Thoracic aorta (tissue), 2 donors: ENCODE data around the gene DLX3. TPM values are rescaled to one million over a fixed set of nuclear protein-coding genes. Genes with fewer than 3 reads are reported as not detected.

Experiments
- ATAC-seq: fragments of 150-250 bp; one replicate; pipeline ENCODE4 v1.8.0; 2017; ENCODE audit warnings: low read depth; ENCODE audit not compliant: insufficient number of reproducible peaks, low FRiP score
- DNase-seq: peaks from one replicate; pipeline ENCODE4 v3.0.0-alpha.2; 2020; ENCODE audit warnings: low spot score
- H3K27ac ChIP-seq, 2 donors: fragments of 200-600 bp; sonication (generic); 1 replicate in 1 of 2; 2 replicates in 1 of 2; pipeline ENCODE4 v1.5.1; 2016; ENCODE audit warnings: mild to moderate bottlenecking in 2 of 2, moderate library complexity in 2 of 2
- H3K27me3 ChIP-seq: fragments of 200-600 bp; sonication (generic); replicated peaks from 2 replicates; pipeline ENCODE4 v1.6.0; 2016; ENCODE audit warnings: mild to moderate bottlenecking; ENCODE audit not compliant: insufficient read depth
- H3K36me3 ChIP-seq: fragments of 200-600 bp; sonication (generic); one replicate; pipeline ENCODE4 v1.5.1; 2016
- H3K4me1 ChIP-seq, 2 donors: fragments of 200-600 bp; sonication (generic); 1 replicate in 1 of 2; 2 replicates in 1 of 2; pipeline versions ENCODE4 v1.5.1 to v1.6.0; 2016; ENCODE audit warnings: low read depth in 2 of 2, mild to moderate bottlenecking in 1 of 2; ENCODE audit not compliant: control insufficient read depth in 1 of 2
- H3K4me3 ChIP-seq: fragments of 200-600 bp; sonication (generic); 2 replicates; pipeline ENCODE4 v1.5.1; 2016; ENCODE audit warnings: mild to moderate bottlenecking
- H3K9me3 ChIP-seq: fragments of 200-600 bp; sonication (generic); 2 replicates; pipeline ENCODE4 v1.5.1; 2016
- CTCF ChIP-seq: fragments of 200-600 bp; sonication (generic); IDR thresholded peaks from one replicate; pipeline ENCODE4 v1.5.1; 2019; ENCODE audit warnings: antibody characterized with exemption
- total RNA-seq, 2 donors: library from RNA; depleted of rRNA; stranded (reverse); fragments of >200 nt; gene quantifications; one replicate each; pipeline versions ENCODE4 v1.1.0 to v1.2.3, GENCODE V29; 2016

The DLX3 gene
- total RNA-seq, 2 donors from 2014 or later = 0.54 TPM; not detected in 1

- Histone ChIP-seq H3K27ac (no peak overlapping the region), H3K36me3 (no peaks in the 10 kb centered on the region), H3K9me3 (no peaks in the 10 kb centered on the region), H3K27me3 (no peaks in the 10 kb centered on the region), H3K4me1 (no peaks in the 10 kb centered on the region), H3K4me3 (no peak overlapping the region)
- DNase-seq (no peak), ATAC-seq (no peak)
- no peak for TF ChIP-seq CTCF
These were observed 48.0 kb downstream of the DLX3 start for GRCh38 chr17:49946964-49947584.

- Histone ChIP-seq H3K9me3 (no peaks in the 10 kb centered on the region), H3K4me1 (no peaks in the 10 kb centered on the region), H3K4me3 (no peak overlapping the region), H3K36me3 (no peaks in the 10 kb centered on the region), H3K27ac (no peak overlapping the region), H3K27me3 (no peaks in the 10 kb centered on the region)
- DNase-seq = no peak
- TF ChIP-seq CTCF = no peak
- no peak for ATAC-seq
These were observed 48.8 kb downstream of the DLX3 start for GRCh38 chr17:49946208-49946607.

- ATAC-seq (no peak), DNase-seq (no peak)
- Histone ChIP-seq H3K4me1 (no peaks in the 10 kb centered on the region), H3K36me3 (no peaks in the 10 kb centered on the region), H3K9me3 (no peaks in the 10 kb centered on the region), H3K4me3 (no peak overlapping the region), H3K27me3 (no peaks in the 10 kb centered on the region), H3K27ac (no peak overlapping the region)
- no peak for TF ChIP-seq CTCF
These were observed 50.7 kb downstream of the DLX3 start for GRCh38 chr17:49944273-49944870.

GRCh38 chr17:49942947-49943346 lies 52.1 kb downstream of the DLX3 start:
- no peak for DNase-seq
- Histone ChIP-seq H3K27me3 (no peaks in the 10 kb centered on the region), H3K9me3 (no peaks in the 10 kb centered on the region), H3K4me3 (no peak overlapping the region), H3K36me3 (no peaks in the 10 kb centered on the region), H3K4me1 (no peaks in the 10 kb centered on the region), H3K27ac (no peak overlapping the region)
- no peak for ATAC-seq
- no peak for TF ChIP-seq CTCF

- Histone ChIP-seq H3K27ac (no peak overlapping the region), H3K27me3 (no peaks in the 10 kb centered on the region), H3K4me1 (no peaks in the 10 kb centered on the region), H3K4me3 (no peak overlapping the region), H3K9me3 (no peaks in the 10 kb centered on the region), H3K36me3 (no peaks in the 10 kb centered on the region)
- no peak for DNase-seq
- TF ChIP-seq CTCF = no peak
- no peak for ATAC-seq
These were observed 53.6 kb downstream of the DLX3 start for GRCh38 chr17:49941427-49941826.

Other genes with a start within 250 kb of the DLX3 start
- gene FAM117A, start 231.1 kb downstream of the DLX3 start, total RNA-seq = 10 to 100 TPM; 12.1 to 23.7 TPM
- gene KAT7, start 206.5 kb downstream of the DLX3 start, total RNA-seq = 10 to 100 TPM; 38.9 to 51.4 TPM
- gene TAC4, start 147.2 kb downstream of the DLX3 start, total RNA-seq = not detected
- not detected for gene DLX4, start 26.0 kb downstream of the DLX3 start, total RNA-seq
- gene ITGA3, start 60.9 kb upstream of the DLX3 start, total RNA-seq = 100 to 1,000 TPM; 197 to 260 TPM
- 10 to 100 TPM; 35.5 to 74.9 TPM for gene PDK2, start 100.1 kb upstream of the DLX3 start, total RNA-seq
- 10 to 100 TPM in 1 of 2 donors, 1 to 10 TPM in 1; 9.7 to 11.5 TPM for gene SAMD14, start 134.9 kb upstream of the DLX3 start, total RNA-seq
- 10 to 100 TPM; 53.3 to 67.1 TPM for gene PPP1R9B, start 155.5 kb upstream of the DLX3 start, total RNA-seq
- 100 to 1,000 TPM in 1 of 2 donors, 10 to 100 TPM in 1; 95.5 to 158 TPM for gene SGCA, start 170.8 kb upstream of the DLX3 start, total RNA-seq
- 100 to 1,000 TPM; 261 to 270 TPM for gene COL1A1, start 206.4 kb upstream of the DLX3 start, total RNA-seq